ENCODE data around the gene CAPZB.

The CAPZB gene

DNA sequence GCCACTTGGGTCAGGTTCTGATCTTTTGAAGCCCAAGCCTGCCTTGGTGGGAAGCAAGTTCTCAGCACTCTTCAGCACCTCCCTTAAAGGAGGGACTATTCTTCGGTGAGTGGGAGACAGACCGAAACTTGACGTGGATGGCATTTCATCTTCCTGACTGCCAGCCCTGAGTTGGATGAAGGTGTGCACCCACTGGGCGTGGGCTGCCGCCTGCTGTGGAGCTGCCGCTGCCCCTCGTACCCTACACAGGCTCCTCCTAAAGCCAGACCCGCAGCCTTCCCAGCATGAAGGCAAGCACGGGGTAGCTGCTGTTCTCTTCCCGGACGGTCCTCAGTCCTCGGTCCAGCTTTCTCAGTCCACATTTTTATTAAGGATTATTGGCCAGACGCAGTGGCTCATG lies 89.1 kb downstream of the CAPZB start:
- Histone ChIP-seq H3K27me3 (ENCODE audit: insufficient read depth, low read depth, severe bottlenecking) (no peaks in the 10 kb centered on the region), H3K9me3 (ENCODE audit: severe bottlenecking) (no peaks in the 10 kb centered on the region), H3K4me3 (ENCODE audit: low read depth, low read length) (no peak overlapping the region), H3K27ac (no peak overlapping the region), H3K36me3 (no peaks in the 10 kb centered on the region)
- TF ChIP-seq, protein P1, sequence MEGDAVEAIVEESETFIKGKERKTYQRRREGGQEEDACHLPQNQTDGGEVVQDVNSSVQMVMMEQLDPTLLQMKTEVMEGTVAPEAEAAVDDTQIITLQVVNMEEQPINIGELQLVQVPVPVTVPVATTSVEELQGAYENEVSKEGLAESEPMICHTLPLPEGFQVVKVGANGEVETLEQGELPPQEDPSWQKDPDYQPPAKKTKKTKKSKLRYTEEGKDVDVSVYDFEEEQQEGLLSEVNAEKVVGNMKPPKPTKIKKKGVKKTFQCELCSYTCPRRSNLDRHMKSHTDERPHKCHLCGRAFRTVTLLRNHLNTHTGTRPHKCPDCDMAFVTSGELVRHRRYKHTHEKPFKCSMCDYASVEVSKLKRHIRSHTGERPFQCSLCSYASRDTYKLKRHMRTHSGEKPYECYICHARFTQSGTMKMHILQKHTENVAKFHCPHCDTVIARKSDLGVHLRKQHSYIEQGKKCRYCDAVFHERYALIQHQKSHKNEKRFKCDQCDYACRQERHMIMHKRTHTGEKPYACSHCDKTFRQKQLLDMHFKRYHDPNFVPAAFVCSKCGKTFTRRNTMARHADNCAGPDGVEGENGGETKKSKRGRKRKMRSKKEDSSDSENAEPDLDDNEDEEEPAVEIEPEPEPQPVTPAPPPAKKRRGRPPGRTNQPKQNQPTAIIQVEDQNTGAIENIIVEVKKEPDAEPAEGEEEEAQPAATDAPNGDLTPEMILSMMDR (IDR thresholded peaks at IDR 0.05; ENCODE audit: low read depth, low read length), result no peak
- no peak for DNase-seq

DNA sequence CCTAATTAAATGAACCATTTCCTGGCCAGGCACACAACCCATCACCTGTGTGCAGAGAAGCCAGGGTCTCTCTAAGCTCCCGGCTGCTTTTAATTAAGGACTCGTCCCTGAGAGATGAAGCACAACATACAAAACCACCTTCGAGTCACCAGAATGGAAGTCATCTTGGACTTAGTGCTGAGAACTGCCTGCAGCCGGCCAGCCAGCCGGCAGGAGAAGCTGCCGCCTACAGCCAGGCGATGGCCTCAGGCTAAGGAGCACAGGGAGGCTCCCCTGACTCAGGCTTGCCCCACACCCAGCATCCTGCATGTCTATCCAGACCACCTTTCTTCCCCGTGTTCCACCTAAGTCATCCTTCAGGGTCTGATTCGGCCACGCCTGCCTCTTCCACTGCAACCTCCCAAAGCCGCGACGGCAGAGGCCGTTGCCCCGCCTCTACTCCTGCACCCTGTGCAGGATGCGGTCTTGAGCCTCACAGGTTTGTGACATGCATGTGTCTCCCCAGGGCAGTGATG lies 89.6 kb downstream of the CAPZB start:
- Histone ChIP-seq H3K27ac (no peak overlapping the region), H3K4me3 (ENCODE audit: low read depth, low read length) (no peak overlapping the region), H3K36me3 (no peaks in the 10 kb centered on the region), H3K9me3 (ENCODE audit: severe bottlenecking) (no peaks in the 10 kb centered on the region), H3K27me3 (ENCODE audit: insufficient read depth, low read depth, severe bottlenecking) (no peaks in the 10 kb centered on the region)
- no peak for DNase-seq
- TF ChIP-seq, protein P1 (IDR thresholded peaks at IDR 0.05; ENCODE audit: low read depth, low read length), result no peak

DNA sequence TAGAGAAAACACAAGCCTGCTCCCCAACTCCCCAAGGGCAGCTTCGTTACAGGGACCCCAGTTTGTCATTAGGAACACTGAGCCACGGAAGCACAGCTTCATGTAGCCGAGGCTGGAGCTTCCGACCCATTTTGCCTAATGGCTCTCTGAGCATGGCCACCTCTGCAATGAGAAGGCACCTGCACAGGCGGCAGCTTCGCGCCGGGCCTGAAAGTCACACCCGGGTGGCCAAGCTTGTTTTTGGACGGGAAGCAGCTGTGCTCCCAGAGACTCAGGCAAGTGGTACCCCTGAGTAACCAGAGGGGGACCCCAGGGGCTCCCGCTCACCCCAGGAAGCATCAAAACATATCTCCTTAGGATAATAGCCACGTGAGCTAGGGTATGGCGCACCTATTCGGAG lies 92.3 kb downstream of the CAPZB start:
- H3K4me3 ChIP-seq (ENCODE audit: low read depth, low read length), result no peak overlapping the region
- no peaks in the 10 kb centered on the region for H3K27me3 ChIP-seq (ENCODE audit: insufficient read depth, low read depth, severe bottlenecking)
- H3K9me3 ChIP-seq (ENCODE audit: severe bottlenecking), result no peaks in the 10 kb centered on the region
- TF ChIP-seq, protein P1 (IDR thresholded peaks at IDR 0.05; ENCODE audit: low read depth, low read length), result no peak
- H3K27ac ChIP-seq, result no peak overlapping the region
- DNase-seq, result no peak
- no peaks in the 10 kb centered on the region for H3K36me3 ChIP-seq

DNA sequence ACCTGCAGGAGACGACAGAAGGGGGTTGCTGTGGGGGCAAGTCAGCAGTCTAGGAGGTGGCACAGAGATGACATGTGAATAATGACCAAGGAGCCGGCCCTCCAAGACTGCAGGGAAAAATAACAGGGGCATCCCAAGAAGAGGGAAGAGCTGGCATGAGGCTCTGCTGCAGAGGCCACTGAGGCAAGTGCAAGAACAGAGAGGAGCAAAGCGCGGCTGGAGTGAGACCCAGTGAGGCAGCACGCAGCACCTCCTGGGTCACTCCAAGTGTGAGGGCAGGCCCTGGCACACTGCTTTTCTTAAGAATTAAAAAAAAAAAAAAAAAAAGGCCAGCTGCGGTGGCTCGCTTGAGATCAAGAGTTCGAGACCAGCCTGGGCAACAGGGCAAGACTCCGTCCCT lies 93.1 kb downstream of the CAPZB start:
- Histone ChIP-seq H3K9me3 (ENCODE audit: severe bottlenecking) (no peaks in the 10 kb centered on the region), H3K27ac (no peak overlapping the region), H3K4me3 (ENCODE audit: low read depth, low read length) (no peak overlapping the region), H3K36me3 (no peaks in the 10 kb centered on the region), H3K27me3 (ENCODE audit: insufficient read depth, low read depth, severe bottlenecking) (no peaks in the 10 kb centered on the region)
- TF ChIP-seq, protein P1 (IDR thresholded peaks at IDR 0.05; ENCODE audit: low read depth, low read length), result no peak
- DNase-seq, result no peak

DNA sequence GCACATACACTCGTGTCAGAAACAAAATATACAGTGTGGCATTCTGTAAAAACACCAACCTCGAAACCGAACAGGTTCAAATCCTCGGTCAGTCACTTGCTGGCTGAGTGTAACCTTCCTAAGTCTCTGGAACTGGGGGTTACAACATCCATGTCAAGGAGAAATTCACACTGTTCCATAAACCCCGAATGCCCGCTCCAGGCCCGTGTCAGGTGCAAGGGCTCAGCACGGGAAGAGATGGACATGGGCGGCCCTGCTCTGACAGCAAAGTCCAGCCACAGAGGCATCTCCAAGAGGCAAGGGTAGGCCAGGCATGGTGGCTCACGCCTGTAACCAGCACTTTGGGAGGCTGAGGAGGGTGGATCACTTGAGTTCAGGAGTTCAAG lies 93.8 kb downstream of the CAPZB start:
- no peaks in the 10 kb centered on the region for H3K27me3 ChIP-seq (ENCODE audit: insufficient read depth, low read depth, severe bottlenecking)
- DNase-seq, result no peak
- no peak overlapping the region for H3K4me3 ChIP-seq (ENCODE audit: low read depth, low read length)
- peak overlapping the region; percentile 19 for H3K27ac ChIP-seq
- TF ChIP-seq, protein P1 (IDR thresholded peaks at IDR 0.05; ENCODE audit: low read depth, low read length), result no peak
- H3K9me3 ChIP-seq (ENCODE audit: severe bottlenecking), result no peaks in the 10 kb centered on the region
- no peaks in the 10 kb centered on the region for H3K36me3 ChIP-seq

DNA sequence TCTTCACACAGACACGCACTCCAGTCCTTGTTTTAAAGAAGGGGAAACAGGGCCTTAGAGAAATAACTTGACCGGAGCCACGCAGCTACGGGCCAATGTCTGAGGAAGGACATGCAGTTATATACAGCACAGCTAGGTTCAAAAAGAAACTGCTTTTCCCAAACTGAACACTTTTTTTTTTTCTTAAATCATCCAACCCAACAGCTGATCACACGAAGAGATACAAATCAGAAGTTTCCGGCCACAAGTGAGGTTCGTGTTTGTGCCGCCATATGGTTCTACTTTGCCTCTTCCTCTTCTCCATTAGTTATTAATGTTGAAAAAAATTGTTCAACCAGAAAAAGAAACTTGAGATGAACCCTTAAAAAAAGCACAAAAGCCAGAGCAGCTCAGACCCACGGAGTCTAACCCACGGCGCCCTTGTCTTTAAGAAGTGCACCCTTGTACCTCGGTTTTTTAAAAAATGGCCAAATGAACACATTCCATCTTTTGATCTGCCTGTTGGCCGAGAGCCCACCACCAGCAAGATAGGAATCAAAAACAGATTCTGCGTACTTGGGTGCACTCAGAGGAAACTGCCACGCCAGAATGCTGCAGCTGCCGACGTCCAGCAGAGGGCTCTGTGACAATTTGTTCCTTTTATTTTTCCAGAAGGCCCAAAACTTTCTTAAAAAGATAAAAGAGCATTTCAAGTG lies 94.3 kb downstream of the CAPZB start:
- no peak overlapping the region for H3K4me3 ChIP-seq (ENCODE audit: low read depth, low read length)
- TF ChIP-seq, protein P1 (IDR thresholded peaks at IDR 0.05; ENCODE audit: low read depth, low read length), result peak; percentile 78

More for the DNA sequence above, 94.3 kb downstream of the CAPZB start:
- H3K27me3 ChIP-seq (ENCODE audit: insufficient read depth, low read depth, severe bottlenecking), result no peaks in the 10 kb centered on the region
- H3K27ac ChIP-seq, result 0 out of 2 replicates have a peak overlapping the region, but pooled peaks have one; percentile 36
- H3K36me3 ChIP-seq, result no peaks in the 10 kb centered on the region
- H3K9me3 ChIP-seq (ENCODE audit: severe bottlenecking), result no peaks in the 10 kb centered on the region
- peak; percentile 19 for DNase-seq

Measured in WERI-Rb-1 (cell line).